H9 (cell line): Measurements from ENCODE around the gene NKX1-2. TPM values are rescaled to one million over a fixed set of nuclear protein-coding genes. Genes with fewer than 3 reads are reported as not detected.

Experiments used
- DNase-seq: peaks from one replicate; pipeline ENCODE4 v3.0.0-alpha.2; 2017
- H2AFZ ChIP-seq: one replicate; pipeline ENCODE4 v1.6.1; 2013; ENCODE audit warnings: mild to moderate bottlenecking, low read length, control low read depth, moderate library complexity
- H2AK5ac ChIP-seq: 2 replicates; pipeline ENCODE4 v1.6.1; 2013; ENCODE audit warnings: low read length, control low read depth, mixed read lengths; ENCODE audit not compliant: insufficient read length
- H2BK120ac ChIP-seq: one replicate; pipeline ENCODE4 v1.6.1; 2013; ENCODE audit warnings: low read depth, mild to moderate bottlenecking, low read length, control low read depth, inconsistent platforms; ENCODE audit not compliant: poor library complexity, severe bottlenecking
- H2BK12ac ChIP-seq: 2 replicates; pipeline ENCODE4 v1.6.1; 2013; ENCODE audit warnings: low read length, control low read depth, mixed read lengths, low read depth; ENCODE audit not compliant: insufficient read length
- H2BK15ac ChIP-seq: 2 replicates; pipeline ENCODE4 v1.6.1; 2013; ENCODE audit warnings: low read depth, low read length, control low read depth
- H2BK20ac ChIP-seq: one replicate; pipeline ENCODE4 v1.6.1; 2013; ENCODE audit warnings: low read depth, mild to moderate bottlenecking, low read length, control low read depth, inconsistent platforms; ENCODE audit not compliant: poor library complexity, severe bottlenecking
- H2BK5ac ChIP-seq: 2 replicates; pipeline ENCODE4 v1.6.1; 2013; ENCODE audit warnings: low read length, control low read depth, mixed read lengths; ENCODE audit not compliant: insufficient read length
- H3K14ac ChIP-seq: 2 replicates; pipeline ENCODE4 v1.6.1; 2013; ENCODE audit warnings: low read length, control low read depth; ENCODE audit not compliant: insufficient read depth
- H3K18ac ChIP-seq: 2 replicates; pipeline ENCODE4 v1.6.1; 2013; ENCODE audit warnings: low read depth, mild to moderate bottlenecking, mixed read lengths, low read length, control low read depth; ENCODE audit not compliant: insufficient read length
- H3K23ac ChIP-seq: 2 replicates; pipeline ENCODE4 v1.6.1; 2013; ENCODE audit warnings: low read length, control low read depth, mixed read lengths, low read depth; ENCODE audit not compliant: insufficient read length
- H3K23me2 ChIP-seq: 2 replicates; pipeline ENCODE4 v1.6.1; 2013; ENCODE audit warnings: low read depth, mild to moderate bottlenecking, mixed read lengths, low read length, control low read depth; ENCODE audit not compliant: insufficient read length, poor library complexity, severe bottlenecking
- H3K27ac ChIP-seq: 2 replicates; pipeline ENCODE4 v1.5.1; 2013; ENCODE audit warnings: low read length, control low read depth, mixed read lengths, low read depth; ENCODE audit not compliant: insufficient read length
- H3K27me3 ChIP-seq: 2 replicates; pipeline ENCODE4 v1.6.1; 2013; ENCODE audit warnings: low read length, control low read depth, inconsistent platforms; ENCODE audit not compliant: insufficient read depth
- H3K4ac ChIP-seq: 2 replicates; pipeline ENCODE4 v1.6.1; 2013; ENCODE audit warnings: low read depth, mild to moderate bottlenecking, control low read depth, inconsistent platforms, low read length, moderate library complexity
- H3K4me1 ChIP-seq: 2 replicates; pipeline ENCODE4 v1.6.1; 2013; ENCODE audit warnings: low read length, control low read depth, inconsistent platforms; ENCODE audit not compliant: insufficient read depth
- H3K4me2 ChIP-seq: 2 replicates; pipeline ENCODE4 v1.6.1; 2013; ENCODE audit warnings: low read length, control low read depth, mixed read lengths; ENCODE audit not compliant: insufficient read length, insufficient read depth
- H3K56ac ChIP-seq: 2 replicates; pipeline ENCODE4 v1.6.1; 2013; ENCODE audit warnings: low read depth, mild to moderate bottlenecking, mixed read lengths, low read length, control low read depth; ENCODE audit not compliant: insufficient read length
- H3K79me1 ChIP-seq: 2 replicates; pipeline ENCODE4 v1.6.1; 2013; ENCODE audit warnings: low read depth, mild to moderate bottlenecking, moderate library complexity, low read length, control low read depth, inconsistent platforms; ENCODE audit not compliant: insufficient read depth, poor library complexity, severe bottlenecking
- H3K79me2 ChIP-seq: 2 replicates; pipeline ENCODE4 v1.6.1; 2013; ENCODE audit warnings: low read length, control low read depth, inconsistent platforms; ENCODE audit not compliant: insufficient read depth
- H3K9ac ChIP-seq: 2 replicates; pipeline ENCODE4 v1.6.1; 2013; ENCODE audit warnings: low read length, control low read depth, mixed read lengths; ENCODE audit not compliant: insufficient read length; ENCODE audit errors: extremely low read depth
- H3K9me3 ChIP-seq: one replicate; pipeline ENCODE4 v1.6.1; 2013; ENCODE audit warnings: low read depth, low read length, inconsistent platforms; ENCODE audit not compliant: control insufficient read depth
- H3T11ph ChIP-seq: one replicate; pipeline ENCODE4 v1.6.1; 2013; ENCODE audit warnings: mild to moderate bottlenecking, low read length, control low read depth, inconsistent platforms
- H4K20me1 ChIP-seq: one replicate; pipeline ENCODE4 v1.6.1; 2013; ENCODE audit not compliant: control insufficient read depth, insufficient read length, insufficient read depth
- H4K5ac ChIP-seq: 2 replicates; pipeline ENCODE4 v1.6.1; 2013; ENCODE audit warnings: low read depth, mild to moderate bottlenecking, mixed read lengths, low read length, control low read depth; ENCODE audit not compliant: insufficient read length
- H4K8ac ChIP-seq: replicated peaks from 2 replicates; pipeline ENCODE4 v1.6.1; 2013; ENCODE audit warnings: low read length, control low read depth, mixed read lengths, low read depth; ENCODE audit not compliant: insufficient read length
- H4K91ac ChIP-seq: 2 replicates; pipeline ENCODE4 v1.6.1; 2013; ENCODE audit warnings: low read depth, mild to moderate bottlenecking, moderate library complexity, mixed read lengths, low read length, control low read depth; ENCODE audit not compliant: insufficient read length
- H3K27ac Mint-ChIP-seq, 3 experiments: 2 replicates in 2 of 3; 3 replicates in 1 of 3; pipeline ENCODE4 v1.8.0; 2020 to 2021; ENCODE audit warnings: mixed read lengths in 3 of 3, mild to moderate bottlenecking in 1 of 3, moderate library complexity in 1 of 3
- H3K27me3 Mint-ChIP-seq: 2 replicates; pipeline ENCODE4 v1.8.0; 2021; ENCODE audit warnings: low read depth, mild to moderate bottlenecking, moderate library complexity, mixed read lengths
- H3K36me3 Mint-ChIP-seq, 3 experiments: 2 replicates in 2 of 3; 3 replicates in 1 of 3; pipeline ENCODE4 v1.8.0; 2020 to 2021; ENCODE audit warnings: low read depth in 3 of 3, mixed read lengths in 3 of 3; ENCODE audit not compliant: insufficient read depth in 1 of 3
- H3K4me1 Mint-ChIP-seq, 2 experiments: 2 replicates each; pipeline ENCODE4 v1.8.0; 2020; ENCODE audit warnings: mixed read lengths in 2 of 2
- H3K4me3 Mint-ChIP-seq, 2 experiments: 2 replicates in 1 of 2; 3 replicates in 1 of 2; pipeline ENCODE4 v1.8.0; 2020 to 2021; ENCODE audit warnings: mild to moderate bottlenecking in 2 of 2, mixed read lengths in 2 of 2, moderate library complexity in 1 of 2
- H3K9me3 Mint-ChIP-seq, 2 experiments: 2 replicates in 1 of 2; 3 replicates in 1 of 2; pipeline ENCODE4 v1.8.0; 2020; ENCODE audit warnings: mild to moderate bottlenecking in 2 of 2, mixed read lengths in 2 of 2, moderate library complexity in 1 of 2
- WGBS: extraction: QIAGEN DNeasy Blood & Tissue Kit; methylation state at CpG from one replicate; pipeline ENCODE4 v1.1.7; 2013; ENCODE audit warnings: missing lambda C conversion rate, low lambda C conversion rate, mixed read lengths; ENCODE audit not compliant: insufficient read length; ENCODE audit errors: extremely low coverage; 5-methylcytosine and 5-hydroxymethylcytosine counted together
- total RNA-seq: library from RNA; stranded (reverse); gene quantifications from 2 replicates; pipeline ENCODE4 v1.2.1, GENCODE V29; 2021
- TF ChIP-seq, protein P1 (sequence below): fragments of 200-600 bp; sonication (generic); conservative IDR thresholded peaks from 3 replicates; pipeline ENCODE4 v1.8.0; 2021; ENCODE audit warnings: antibody characterized with exemption, mild to moderate bottlenecking

The NKX1-2 gene
- total RNA-seq, 1 experiment from 2014 or later = 15.3 TPM

- Histone ChIP-seq H3K27ac (no peak overlapping the region), H3K9me3 (no peaks in the 10 kb centered on the region), H3K4ac (no peak overlapping the region), H3K79me2 (peaks cover 3% of the 10 kb centered on the region; the same call in 1 of the 2 replicates), H4K20me1 (no peaks in the 10 kb centered on the region), H3K23ac (no peak overlapping the region), H4K5ac (no peak overlapping the region), H3K23me2 (peaks cover 9% of the 10 kb centered on the region), H3K27me3 (no peaks in the 10 kb centered on the region; the same call in 1 of the 2 replicates), H2BK5ac (no peak overlapping the region), H3K79me1 (peaks cover 6% of the 10 kb centered on the region), H2AK5ac (no peak overlapping the region), H3K4me2 (no peak overlapping the region), H3K14ac (no peak overlapping the region), H3K9ac (no peak overlapping the region), H2BK120ac (no peak overlapping the region), H4K91ac (no peak overlapping the region), H3T11ph (no peak overlapping the region), H3K4me1 (peaks cover 4% of the 10 kb centered on the region; the same call in 1 of the 2 replicates), H3K56ac (no peak overlapping the region), H2BK20ac (no peak overlapping the region), H3K18ac (no peak overlapping the region), H2BK15ac (no peak overlapping the region), H4K8ac (no peak overlapping the region), H2BK12ac (no peak overlapping the region), H2AFZ (no peak overlapping the region)
- H3K36me3 Mint-ChIP-seq = peaks cover 5% of the 10 kb centered on the region in 3 experiments; a peak in 3 of 7 replicates
- H3K27ac Mint-ChIP-seq = no peak overlapping the region
- TF ChIP-seq, protein P1, sequence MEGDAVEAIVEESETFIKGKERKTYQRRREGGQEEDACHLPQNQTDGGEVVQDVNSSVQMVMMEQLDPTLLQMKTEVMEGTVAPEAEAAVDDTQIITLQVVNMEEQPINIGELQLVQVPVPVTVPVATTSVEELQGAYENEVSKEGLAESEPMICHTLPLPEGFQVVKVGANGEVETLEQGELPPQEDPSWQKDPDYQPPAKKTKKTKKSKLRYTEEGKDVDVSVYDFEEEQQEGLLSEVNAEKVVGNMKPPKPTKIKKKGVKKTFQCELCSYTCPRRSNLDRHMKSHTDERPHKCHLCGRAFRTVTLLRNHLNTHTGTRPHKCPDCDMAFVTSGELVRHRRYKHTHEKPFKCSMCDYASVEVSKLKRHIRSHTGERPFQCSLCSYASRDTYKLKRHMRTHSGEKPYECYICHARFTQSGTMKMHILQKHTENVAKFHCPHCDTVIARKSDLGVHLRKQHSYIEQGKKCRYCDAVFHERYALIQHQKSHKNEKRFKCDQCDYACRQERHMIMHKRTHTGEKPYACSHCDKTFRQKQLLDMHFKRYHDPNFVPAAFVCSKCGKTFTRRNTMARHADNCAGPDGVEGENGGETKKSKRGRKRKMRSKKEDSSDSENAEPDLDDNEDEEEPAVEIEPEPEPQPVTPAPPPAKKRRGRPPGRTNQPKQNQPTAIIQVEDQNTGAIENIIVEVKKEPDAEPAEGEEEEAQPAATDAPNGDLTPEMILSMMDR = no peak
- H3K27me3 Mint-ChIP-seq = peaks cover 27% of the 10 kb centered on the region
- WGBS = no CpG with 5 or more reads among the region's 6 CpGs
- no peaks in the 10 kb centered on the region for H3K9me3 Mint-ChIP-seq
- no peak for DNase-seq
- peaks cover 24 to 27% of the 10 kb centered on the region in 2 experiments for H3K4me1 Mint-ChIP-seq
- H3K4me3 Mint-ChIP-seq = peak overlapping the region; percentile 24 to 63
These were observed 33.1 kb downstream of the NKX1-2 start for GRCh38 chr10:124416733-124417132.
